Measurements from ENCODE around the gene SAMD10.
A peak's percentile ranks its signal among the peaks of the same experiment; 100 is the strongest.

DNA sequence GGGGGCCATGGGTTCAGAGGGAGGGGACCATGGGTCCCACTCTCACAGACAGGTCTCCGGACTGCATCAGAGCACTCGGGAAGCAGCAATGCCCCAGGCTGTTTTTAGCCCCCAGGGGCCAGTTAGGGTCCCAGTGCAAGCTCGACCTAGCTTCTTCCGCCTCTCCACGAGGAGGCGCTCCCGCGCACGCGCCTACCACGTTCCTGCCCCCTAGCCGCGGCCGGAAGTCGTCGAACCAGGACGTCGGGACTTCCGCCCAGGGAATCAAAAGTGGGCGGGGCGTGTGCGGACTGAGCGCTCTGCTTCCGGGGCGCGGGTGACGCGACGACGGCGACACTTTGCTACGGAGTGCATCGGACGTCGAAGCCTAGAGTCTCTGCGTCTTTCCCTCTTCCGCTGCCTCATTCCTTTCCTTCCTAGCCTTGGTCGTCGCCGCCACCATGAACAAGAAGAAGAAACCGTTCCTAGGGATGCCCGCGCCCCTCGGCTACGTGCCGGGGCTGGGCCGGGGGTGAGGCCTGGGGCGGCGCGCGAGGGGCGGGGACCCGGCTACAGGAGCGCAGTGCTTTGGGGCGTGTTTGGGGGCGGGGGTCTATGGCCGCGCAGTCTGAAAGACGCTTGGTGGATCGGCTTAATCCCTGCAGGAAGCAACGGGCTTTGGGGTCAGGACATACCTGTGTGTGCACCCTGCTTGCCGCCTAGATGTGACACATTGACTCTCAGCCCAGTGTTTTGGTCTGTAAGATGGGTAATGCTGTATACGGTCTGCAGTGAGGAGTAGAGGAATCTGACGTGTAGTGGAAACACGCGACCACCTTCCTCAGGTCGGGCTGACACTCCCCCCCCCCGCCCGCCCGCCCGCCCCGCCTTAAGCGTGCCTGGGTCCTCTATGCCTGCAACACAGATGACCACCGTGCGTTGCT lies 1.6 kb upstream of the SAMD10 start, which contains the start of gene PRPF6:
- TF ChIP-seq, protein P1, sequence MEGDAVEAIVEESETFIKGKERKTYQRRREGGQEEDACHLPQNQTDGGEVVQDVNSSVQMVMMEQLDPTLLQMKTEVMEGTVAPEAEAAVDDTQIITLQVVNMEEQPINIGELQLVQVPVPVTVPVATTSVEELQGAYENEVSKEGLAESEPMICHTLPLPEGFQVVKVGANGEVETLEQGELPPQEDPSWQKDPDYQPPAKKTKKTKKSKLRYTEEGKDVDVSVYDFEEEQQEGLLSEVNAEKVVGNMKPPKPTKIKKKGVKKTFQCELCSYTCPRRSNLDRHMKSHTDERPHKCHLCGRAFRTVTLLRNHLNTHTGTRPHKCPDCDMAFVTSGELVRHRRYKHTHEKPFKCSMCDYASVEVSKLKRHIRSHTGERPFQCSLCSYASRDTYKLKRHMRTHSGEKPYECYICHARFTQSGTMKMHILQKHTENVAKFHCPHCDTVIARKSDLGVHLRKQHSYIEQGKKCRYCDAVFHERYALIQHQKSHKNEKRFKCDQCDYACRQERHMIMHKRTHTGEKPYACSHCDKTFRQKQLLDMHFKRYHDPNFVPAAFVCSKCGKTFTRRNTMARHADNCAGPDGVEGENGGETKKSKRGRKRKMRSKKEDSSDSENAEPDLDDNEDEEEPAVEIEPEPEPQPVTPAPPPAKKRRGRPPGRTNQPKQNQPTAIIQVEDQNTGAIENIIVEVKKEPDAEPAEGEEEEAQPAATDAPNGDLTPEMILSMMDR (conservative IDR thresholded peaks at IDR 0.05; ENCODE audit: low read length) = peak; percentile 75
- no peak for TF ChIP-seq EZH2phosphoT487 (IDR thresholded peaks at IDR 0.05; ENCODE audit: borderline replicate concordance)

All from Loucy (cell line).